Measurements from ENCODE around the gene TMEM101. TPM values are rescaled to one million over a fixed set of nuclear protein-coding genes. Genes with fewer than 3 reads are reported as not detected.
"Not testable (repeated sequence)": the region's sequence is repeated elsewhere in the genome, so short reads cannot be mapped to it uniquely, and the experiment has no call there.

Gene TMEM101
- total RNA-seq, 1 experiment from 2014 or later, result 75.5 TPM

- no peak overlapping the region for H3K27ac ChIP-seq (ENCODE audit: low read length)
- H3K4me2 ChIP-seq (ENCODE audit: low read length), result no peak overlapping the region
- no peaks in the 10 kb centered on the region for H3K9me2 ChIP-seq (replicated peaks; ENCODE audit: low read length)
- BruUV-seq (replicated peaks), result no TSS peak
- H2AFZ ChIP-seq (ENCODE audit: low read length), result no peak overlapping the region
- ATAC-seq (no peak), DNase-seq (no peak)
- ChIA-PET CTCF (no interaction called here), POLR2A (ENCODE audit: unreplicated experiment) (no interaction called here)
- no peak overlapping the region for H3K4me3 ChIP-seq (ENCODE audit: low read length)
- no peaks in the 10 kb centered on the region for H3F3A ChIP-seq (ENCODE audit: low read length, unreplicated experiment)
- no peaks in the 10 kb centered on the region for H3K79me2 ChIP-seq (ENCODE audit: low read length)
- no peaks in the 10 kb centered on the region for H3K4me1 ChIP-seq (ENCODE audit: insufficient read depth, low read length)
- intact Hi-C loops (cut with micrococcal nuclease), result no loop called here
- H3K36me3 ChIP-seq (ENCODE audit: low read depth, low read length), result no peaks in the 10 kb centered on the region
- no peak overlapping the region for H3K9ac ChIP-seq (ENCODE audit: low read length)
- no peaks in the 10 kb centered on the region for H3K9me3 ChIP-seq (ENCODE audit: low read length)
- no peaks in the 10 kb centered on the region for H4K20me1 ChIP-seq (ENCODE audit: low read length)
- no peak for TF ChIP-seq EZH2 (IDR thresholded peaks at IDR 0.05; ENCODE audit: low read length, unreplicated experiment)
- no peak for TF ChIP-seq CTCF (conservative IDR thresholded peaks at IDR 0.05; ENCODE audit: low read depth, low read length)
- TF ChIP-seq EZH2phosphoT487 (IDR thresholded peaks at IDR 0.05; ENCODE audit: borderline replicate concordance, low read length), result no peak
- no peaks in the 10 kb centered on the region for H3K27me3 ChIP-seq (ENCODE audit: low read length)
Measured at GRCh38 chr17:43962479-43962878, 52.3 kb downstream of the TMEM101 start.

DNA sequence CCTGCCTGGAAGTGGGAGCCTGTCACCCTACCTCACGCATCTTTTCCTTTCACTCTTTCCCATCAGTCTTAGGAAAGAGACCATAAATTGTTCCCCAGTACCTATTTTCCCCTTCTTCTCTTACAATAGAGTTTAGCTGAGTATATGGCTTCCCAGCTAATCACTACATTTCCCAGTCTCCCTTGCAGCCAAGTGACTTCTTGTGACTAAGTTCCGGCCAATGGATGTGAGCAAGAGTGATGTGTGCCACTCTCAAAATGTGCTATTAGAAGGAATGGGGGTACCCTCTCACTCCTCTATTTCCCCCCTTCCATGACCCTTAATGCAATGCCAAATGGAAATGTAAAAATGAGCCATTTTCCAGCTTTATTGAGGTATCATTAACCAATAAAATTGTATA lies 52.8 kb downstream of the TMEM101 start:
- no peak overlapping the region for H3K4me2 ChIP-seq (ENCODE audit: low read length)
- no peaks in the 10 kb centered on the region for H3F3A ChIP-seq (ENCODE audit: low read length, unreplicated experiment)
- H3K4me1 ChIP-seq (ENCODE audit: insufficient read depth, low read length), result no peaks in the 10 kb centered on the region
- H3K9me3 ChIP-seq (ENCODE audit: low read length), result no peaks in the 10 kb centered on the region
- no peaks in the 10 kb centered on the region for H3K9me2 ChIP-seq (replicated peaks; ENCODE audit: low read length)
- H3K4me3 ChIP-seq (ENCODE audit: low read length), result no peak overlapping the region
- no peaks in the 10 kb centered on the region for H3K79me2 ChIP-seq (ENCODE audit: low read length)
- H4K20me1 ChIP-seq (ENCODE audit: low read length), result no peaks in the 10 kb centered on the region
- H3K27ac ChIP-seq (ENCODE audit: low read length), result no peak overlapping the region
- TF ChIP-seq EZH2 (IDR thresholded peaks at IDR 0.05; ENCODE audit: low read length, unreplicated experiment) (no peak), CTCF (conservative IDR thresholded peaks at IDR 0.05; ENCODE audit: low read depth, low read length) (no peak), EZH2phosphoT487 (IDR thresholded peaks at IDR 0.05; ENCODE audit: borderline replicate concordance, low read length) (no peak)
- ChIA-PET CTCF (no interaction called here), POLR2A (ENCODE audit: unreplicated experiment) (no interaction called here)
- no peak overlapping the region for H2AFZ ChIP-seq (ENCODE audit: low read length)
- ATAC-seq, result peak; percentile 68
- DNase-seq, result peak; percentile 32
- no peak overlapping the region for H3K9ac ChIP-seq (ENCODE audit: low read length)
- H3K36me3 ChIP-seq (ENCODE audit: low read depth, low read length), result no peaks in the 10 kb centered on the region
- no peaks in the 10 kb centered on the region for H3K27me3 ChIP-seq (ENCODE audit: low read length)
- intact Hi-C loops (cut with micrococcal nuclease), result no loop called here
- no TSS peak for BruUV-seq (replicated peaks)

DNA sequence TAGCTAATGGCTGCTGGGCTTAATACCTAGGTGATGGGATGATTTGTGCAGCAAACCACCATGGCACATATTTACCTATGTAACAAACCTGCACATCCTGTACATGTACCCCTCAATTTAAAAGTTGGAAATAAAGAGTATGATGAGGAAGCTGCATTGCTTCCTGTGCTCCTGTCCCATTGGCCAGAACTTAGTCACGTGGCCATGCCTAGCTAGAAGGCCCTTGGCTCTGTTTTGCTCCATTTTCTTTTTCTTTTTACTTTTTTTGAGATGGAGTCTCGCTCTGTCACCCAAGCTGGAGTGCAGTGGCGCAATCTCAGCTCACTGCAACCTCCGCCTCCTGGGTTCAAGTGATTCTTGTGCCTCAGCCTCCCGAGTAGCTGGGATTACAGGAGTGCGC lies 53.5 kb downstream of the TMEM101 start:
- H3K4me1 ChIP-seq (ENCODE audit: insufficient read depth, low read length); DNase-seq; H3K9me2 ChIP-seq (replicated peaks; ENCODE audit: low read length); BruUV-seq (replicated peaks); intact Hi-C loops (cut with micrococcal nuclease); H3F3A ChIP-seq (ENCODE audit: low read length, unreplicated experiment); H2AFZ ChIP-seq (ENCODE audit: low read length); ATAC-seq; H3K4me3 ChIP-seq (ENCODE audit: low read length); H3K9me3 ChIP-seq (ENCODE audit: low read length); H3K79me2 ChIP-seq (ENCODE audit: low read length); H3K27ac ChIP-seq (ENCODE audit: low read length); H3K27me3 ChIP-seq (ENCODE audit: low read length); H3K36me3 ChIP-seq (ENCODE audit: low read depth, low read length); H4K20me1 ChIP-seq (ENCODE audit: low read length); H3K4me2 ChIP-seq (ENCODE audit: low read length); H3K9ac ChIP-seq (ENCODE audit: low read length); POLR2A ChIA-PET (ENCODE audit: unreplicated experiment); CTCF ChIA-PET: not testable (repeated sequence)

Other genes starting within 250 kb of the TMEM101 start
- 48.6 and 50.7 TPM in 2 replicates for gene DUSP3, start 236.0 kb downstream of the TMEM101 start, total RNA-seq (2014; rRNA removed)
- 0.12 and 0.29 TPM in 2 replicates for gene CFAP97D1, start 234.5 kb downstream of the TMEM101 start, total RNA-seq (2014; rRNA removed)
- gene MPP3, start 181.8 kb downstream of the TMEM101 start, total RNA-seq (2014; rRNA removed), result 34.3 and 46.8 TPM in 2 replicates
- gene CD300LG, start 167.8 kb downstream of the TMEM101 start, total RNA-seq (2014; rRNA removed), result not detected in 2 replicates
- gene MPP2, start 107.4 kb downstream of the TMEM101 start, total RNA-seq (2014; rRNA removed), result 7.7 and 8.2 TPM in 2 replicates
- gene PPY, start 72.5 kb downstream of the TMEM101 start, total RNA-seq (2014; rRNA removed), result not detected in 2 replicates
- gene PYY, start 61.0 kb downstream of the TMEM101 start, total RNA-seq (2014; rRNA removed), result not detected in 2 replicates
- 13.5 and 14.3 TPM in 2 replicates for gene NAGS, start 10.3 kb downstream of the TMEM101 start, total RNA-seq (2014; rRNA removed)
- gene LSM12, start 51.7 kb upstream of the TMEM101 start, total RNA-seq (2014; rRNA removed), result 118 and 123 TPM in 2 replicates
- gene G6PC3, start 55.8 kb upstream of the TMEM101 start, total RNA-seq (2014; rRNA removed), result 60.1 and 69.5 TPM in 2 replicates
- gene HDAC5, start 108.7 kb upstream of the TMEM101 start, total RNA-seq (2014; rRNA removed), result 39.1 and 47.1 TPM in 2 replicates
- 13.5 and 14.3 TPM in 2 replicates for gene HROB, start 127.0 kb upstream of the TMEM101 start, total RNA-seq (2014; rRNA removed)
- 0.35 and 0.51 TPM in 2 replicates for gene ASB16, start 155.7 kb upstream of the TMEM101 start, total RNA-seq (2014; rRNA removed)
- 38.3 and 43.4 TPM in 2 replicates for gene TMUB2, start 172.0 kb upstream of the TMEM101 start, total RNA-seq (2014; rRNA removed)
- 73.9 and 78.3 TPM in 2 replicates for gene ATXN7L3, start 184.9 kb upstream of the TMEM101 start, total RNA-seq (2014; rRNA removed)
- 139 and 183 TPM in 2 replicates for gene UBTF, start 204.7 kb upstream of the TMEM101 start, total RNA-seq (2014; rRNA removed)